ENCODE results near the gene ZNF678. TPM values are rescaled to one million over a fixed set of nuclear protein-coding genes. Genes with fewer than 3 reads are reported as not detected.

The ZNF678 gene
- total and polyA plus RNA-seq, 9 of the 15 experiments (the other 6 are each of a cell fraction or from before 2014, with no cell fraction given), result 3.0 to 16.8 (median 8.0) TPM

DNA sequence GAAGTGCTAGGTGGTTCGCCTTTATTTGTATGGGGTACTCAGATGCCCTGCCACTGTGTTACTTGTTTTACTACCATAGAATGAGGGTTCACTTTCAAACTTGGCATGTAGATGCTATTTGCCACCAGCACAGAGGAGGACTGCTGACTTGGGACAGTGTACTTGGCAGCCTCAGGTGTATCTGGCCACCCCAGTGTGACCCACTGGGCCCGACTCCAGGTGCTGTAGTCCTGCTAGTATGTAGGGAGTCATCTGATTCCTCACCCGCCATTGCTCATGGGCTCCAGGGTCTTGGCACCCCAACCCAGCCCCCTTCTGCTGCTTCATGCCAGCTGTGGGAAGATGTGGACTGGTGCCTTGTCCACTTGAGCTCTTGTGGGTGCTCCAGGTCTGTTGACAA, 40.0 kb downstream of the ZNF678 start (continued):
- TF ChIP-seq, protein P1, sequence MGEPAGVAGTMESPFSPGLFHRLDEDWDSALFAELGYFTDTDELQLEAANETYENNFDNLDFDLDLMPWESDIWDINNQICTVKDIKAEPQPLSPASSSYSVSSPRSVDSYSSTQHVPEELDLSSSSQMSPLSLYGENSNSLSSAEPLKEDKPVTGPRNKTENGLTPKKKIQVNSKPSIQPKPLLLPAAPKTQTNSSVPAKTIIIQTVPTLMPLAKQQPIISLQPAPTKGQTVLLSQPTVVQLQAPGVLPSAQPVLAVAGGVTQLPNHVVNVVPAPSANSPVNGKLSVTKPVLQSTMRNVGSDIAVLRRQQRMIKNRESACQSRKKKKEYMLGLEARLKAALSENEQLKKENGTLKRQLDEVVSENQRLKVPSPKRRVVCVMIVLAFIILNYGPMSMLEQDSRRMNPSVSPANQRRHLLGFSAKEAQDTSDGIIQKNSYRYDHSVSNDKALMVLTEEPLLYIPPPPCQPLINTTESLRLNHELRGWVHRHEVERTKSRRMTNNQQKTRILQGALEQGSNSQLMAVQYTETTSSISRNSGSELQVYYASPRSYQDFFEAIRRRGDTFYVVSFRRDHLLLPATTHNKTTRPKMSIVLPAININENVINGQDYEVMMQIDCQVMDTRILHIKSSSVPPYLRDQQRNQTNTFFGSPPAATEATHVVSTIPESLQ (CRISPR knock-in tag; IDR thresholded peaks at IDR 0.05), result no peak
- TF ChIP-seq FOXP1 (CRISPR knock-in tag; IDR thresholded peaks at IDR 0.05) (no peak), SIN3B (IDR thresholded peaks at IDR 0.05; ENCODE audit: low read depth) (no peak), SMAD3 (CRISPR knock-in tag; conservative IDR thresholded peaks at IDR 0.05) (no peak), ELF1 (tag; IDR thresholded peaks at IDR 0.05) (no peak), ZNF143 (CRISPR knock-in tag; IDR thresholded peaks at IDR 0.05) (no peak)
- TF ChIP-seq, protein P2, sequence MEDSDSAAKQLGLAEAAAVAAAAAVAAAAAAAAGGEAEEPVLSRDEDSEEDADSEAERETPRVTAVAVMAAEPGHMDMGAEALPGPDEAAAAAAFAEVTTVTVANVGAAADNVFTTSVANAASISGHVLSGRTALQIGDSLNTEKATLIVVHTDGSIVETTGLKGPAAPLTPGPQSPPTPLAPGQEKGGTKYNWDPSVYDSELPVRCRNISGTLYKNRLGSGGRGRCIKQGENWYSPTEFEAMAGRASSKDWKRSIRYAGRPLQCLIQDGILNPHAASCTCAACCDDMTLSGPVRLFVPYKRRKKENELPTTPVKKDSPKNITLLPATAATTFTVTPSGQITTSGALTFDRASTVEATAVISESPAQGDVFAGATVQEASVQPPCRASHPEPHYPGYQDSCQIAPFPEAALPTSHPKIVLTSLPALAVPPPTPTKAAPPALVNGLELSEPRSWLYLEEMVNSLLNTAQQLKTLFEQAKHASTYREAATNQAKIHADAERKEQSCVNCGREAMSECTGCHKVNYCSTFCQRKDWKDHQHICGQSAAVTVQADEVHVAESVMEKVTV (CRISPR knock-in tag; IDR thresholded peaks at IDR 0.05), result no peak

DNA sequence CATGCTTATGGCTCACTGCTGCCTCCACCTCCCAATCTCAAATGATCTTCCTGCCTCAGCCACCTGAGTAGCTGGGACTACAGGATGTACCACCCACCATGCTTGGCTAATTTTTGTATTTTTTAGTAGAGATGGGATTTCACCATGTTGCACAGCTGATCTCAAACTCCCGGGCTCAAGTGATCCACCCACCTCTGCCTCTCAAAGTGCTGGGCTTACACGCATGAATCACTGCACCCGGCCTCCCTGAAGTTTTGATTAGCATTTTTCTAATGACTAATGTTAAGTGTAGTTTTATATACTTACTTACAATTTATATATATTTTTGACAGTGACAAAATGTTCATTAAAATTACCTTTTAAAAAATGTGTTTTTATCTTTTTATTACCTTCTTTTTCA, 41.1 kb downstream of the ZNF678 start:
- TF ChIP-seq ZNF143 (CRISPR knock-in tag; IDR thresholded peaks at IDR 0.05) (no peak), TAF9B (IDR thresholded peaks at IDR 0.05; ENCODE audit: partially characterized antibody) (no peak), JUND (IDR thresholded peaks at IDR 0.05; ENCODE audit: borderline replicate concordance, low read depth, low read length) (no peak), JUND (tag; IDR thresholded peaks at IDR 0.05; ENCODE audit: borderline replicate concordance, low read depth, low read length) (no peak), SOX6 (IDR thresholded peaks at IDR 0.05) (no peak), ETV5 (CRISPR knock-in tag; IDR thresholded peaks at IDR 0.05; ENCODE audit: low read depth) (no peak), ZEB2 (IDR thresholded peaks at IDR 0.05) (no peak), FOXJ3 (CRISPR knock-in tag; IDR thresholded peaks at IDR 0.05) (no peak)
- TF ChIP-seq, protein P3, sequence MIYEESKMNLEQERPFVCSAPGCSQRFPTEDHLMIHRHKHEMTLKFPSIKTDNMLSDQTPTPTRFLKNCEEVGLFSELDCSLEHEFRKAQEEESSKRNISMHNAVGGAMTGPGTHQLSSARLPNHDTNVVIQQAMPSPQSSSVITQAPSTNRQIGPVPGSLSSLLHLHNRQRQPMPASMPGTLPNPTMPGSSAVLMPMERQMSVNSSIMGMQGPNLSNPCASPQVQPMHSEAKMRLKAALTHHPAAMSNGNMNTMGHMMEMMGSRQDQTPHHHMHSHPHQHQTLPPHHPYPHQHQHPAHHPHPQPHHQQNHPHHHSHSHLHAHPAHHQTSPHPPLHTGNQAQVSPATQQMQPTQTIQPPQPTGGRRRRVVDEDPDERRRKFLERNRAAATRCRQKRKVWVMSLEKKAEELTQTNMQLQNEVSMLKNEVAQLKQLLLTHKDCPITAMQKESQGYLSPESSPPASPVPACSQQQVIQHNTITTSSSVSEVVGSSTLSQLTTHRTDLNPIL (CRISPR knock-in tag; IDR thresholded peaks at IDR 0.05), result no peak
- Histone ChIP-seq H3K4me3 (no peak overlapping the region), H2AFZ (ENCODE audit: low read depth, low read length) (no peak overlapping the region), H3K9me1 (ENCODE audit: control insufficient read depth, insufficient read depth, low read length) (no peaks in the 10 kb centered on the region), H4K20me1 (replicated peaks; ENCODE audit: control insufficient read depth, insufficient read depth, low read length) (no peaks in the 10 kb centered on the region), H3K27me3 (ENCODE audit: control insufficient read depth in 2 of 2, insufficient read depth in 2 of 2, low read length in 2 of 2) (no peaks in the 10 kb centered on the region), H3K9me3 (replicated peaks; ENCODE audit: control insufficient read depth, insufficient read depth, low read depth, low read length) (0 out of 2 replicates have a peak, but pooled peaks cover 2% of the 10 kb centered on the region), H3K9ac (ENCODE audit: insufficient read depth in 1 of 2, low read depth in 2 of 2, low read length in 2 of 2) (no peak overlapping the region), H3K79me2 (ENCODE audit: control insufficient read depth, insufficient read depth, low read length) (peaks cover 4% of the 10 kb centered on the region; the same call in 1 of the 3 replicates), H3K27ac (ENCODE audit: extremely low read depth, low read depth, low read length) (no peak overlapping the region), H3K36me3 (ENCODE audit: control insufficient read depth, insufficient read depth, low read length) (no peaks in the 10 kb centered on the region), H3K4me1 (replicated peaks in 1 of 2; ENCODE audit: control insufficient read depth in 2 of 2, insufficient read depth in 2 of 2, low read length in 2 of 2) (no peaks in the 10 kb centered on the region; a peak in 1 of 5 replicates), H3K4me2 (ENCODE audit: insufficient read depth, low read length) (no peak overlapping the region)
- in situ Hi-C loops (cut with MboI) (no loop called here), intact Hi-C loops (cut with micrococcal nuclease) (no loop called here)
- no peak for DNase-seq (ENCODE audit: extremely low read depth in 1 of 4, low spot score in 3 of 4)
- no peak for FAIRE-seq
- BruUV-seq (replicated peaks), result no TSS peak
- 65% methylated on average over 3 of the region's 3 CpGs for WGBS (ENCODE audit: insufficient coverage, low coverage, missing lambda C conversion rate)
- no peak for ATAC-seq
- POLR2A ChIA-PET, result interaction anchor here (0.6 kb wide), 1 partner anchor 120 kb away, joined by 3 read pairs; no protein-coding TSS in a partner anchor
- CTCF ChIA-PET (ENCODE audit: low intra/inter-chr PET ratio), result no interaction called here

Measured in K562 (cell line).